GM18505 (cell line): Measurements from ENCODE around the gene STIM1.

Source experiments
- ATAC-seq: cut with Tn5 transposase; IDR thresholded peaks from one replicate; pipeline ENCODE4 v1.9.1; 2021; ENCODE audit not compliant: unreplicated experiment
- POLR2A ChIP-seq: IDR thresholded peaks from 4 replicates; pipeline ENCODE4 v1.6.1; 2011; ENCODE audit warnings: borderline replicate concordance; ENCODE audit not compliant: insufficient read depth, insufficient read length; ENCODE audit errors: extremely low read depth

STIM1 gene

GRCh38 chr11:3823762-3824506 lies 31.5 kb upstream of the STIM1 start:
- TF ChIP-seq POLR2A: no peak
- no peak for ATAC-seq

GRCh38 chr11:3824714-3825472 lies 30.6 kb upstream of the STIM1 start:
- peak; percentile 76 for ATAC-seq
- TF ChIP-seq POLR2A: no peak

GRCh38 chr11:3825473-3826154 lies 29.9 kb upstream of the STIM1 start:
- TF ChIP-seq POLR2A: peak; percentile 24
- no peak for ATAC-seq

- no peak for ATAC-seq
- TF ChIP-seq POLR2A: no peak
These were observed 28.7 kb upstream of the STIM1 start for GRCh38 chr11:3826721-3827120.

- TF ChIP-seq POLR2A: no peak
- ATAC-seq: no peak
These were observed 27.9 kb upstream of the STIM1 start for GRCh38 chr11:3827434-3828186.

- ATAC-seq: no peak
- TF ChIP-seq POLR2A: no peak
These were observed 25.4 kb upstream of the STIM1 start for GRCh38 chr11:3830088-3830487.

- no peak for TF ChIP-seq POLR2A
- ATAC-seq: no peak
These were observed 24.7 kb upstream of the STIM1 start for GRCh38 chr11:3830730-3831129.

GRCh38 chr11:3831378-3832239 lies 23.9 kb upstream of the STIM1 start:
- no peak for TF ChIP-seq POLR2A
- ATAC-seq: no peak

GRCh38 chr11:3832816-3833215 lies 22.6 kb upstream of the STIM1 start:
- ATAC-seq: no peak
- no peak for TF ChIP-seq POLR2A

- ATAC-seq: no peak
- no peak for TF ChIP-seq POLR2A
These were observed 22.0 kb upstream of the STIM1 start for GRCh38 chr11:3833449-3833848.

GRCh38 chr11:3834349-3834663 lies 21.2 kb upstream of the STIM1 start:
- no peak for ATAC-seq
- TF ChIP-seq POLR2A: no peak

GRCh38 chr11:3834664-3835461 lies 20.6 kb upstream of the STIM1 start:
- ATAC-seq: no peak
- no peak for TF ChIP-seq POLR2A

- ATAC-seq: no peak
- no peak for TF ChIP-seq POLR2A
These were observed 19.7 kb upstream of the STIM1 start for GRCh38 chr11:3835751-3836150.
